Kidney (tissue), 14 donors: ENCODE data around the gene SEC63. TPM values are rescaled to one million over a fixed set of nuclear protein-coding genes. Genes with fewer than 3 reads are reported as not detected.
"Not testable (repeated sequence)": the region's sequence is repeated elsewhere in the genome, so short reads cannot be mapped to it uniquely, and the experiment has no call there.

Source experiments
- DNase-seq, 5 donors: peaks; one replicate each; pipeline ENCODE4 v3.0.0-alpha.2; 2013 to 2020
- FAIRE-seq: peaks from 2 replicates; lab custom pipeline; 2012; peaks lifted over from hg19 to GRCh38; lab: Jason Lieb, UNC
- H3K27ac ChIP-seq, 2 donors: one replicate each; pipeline ENCODE4 v1.7.0; 2013; ENCODE audit warnings: low read depth in 2 of 2, low read length in 2 of 2, inconsistent platforms in 1 of 2
- H3K27me3 ChIP-seq: one replicate; pipeline ENCODE4 v1.7.1; 2013; ENCODE audit warnings: low read length, inconsistent platforms; ENCODE audit not compliant: control insufficient read depth, insufficient read depth
- H3K36me3 ChIP-seq, 3 donors: one replicate each; pipeline versions ENCODE4 v1.7.0 to v1.7.1; 2013; ENCODE audit warnings: low read length in 3 of 3, control low read depth in 1 of 3, inconsistent platforms in 1 of 3; ENCODE audit not compliant: insufficient read depth in 3 of 3, control insufficient read depth in 2 of 3
- H3K4me1 ChIP-seq, 3 donors: one replicate each; pipeline versions ENCODE4 v1.7.0 to v1.7.1; 2013; ENCODE audit warnings: low read length in 3 of 3, inconsistent platforms in 1 of 3, low read depth in 1 of 3; ENCODE audit not compliant: control insufficient read depth in 2 of 3, insufficient read depth in 2 of 3
- H3K4me3 ChIP-seq, 3 donors: one replicate each; pipeline versions ENCODE4 v1.7.0 to v1.8.1; 2013; ENCODE audit warnings: low read length in 3 of 3, control low read depth in 1 of 3, inconsistent platforms in 1 of 3
- H3K9ac ChIP-seq, 3 donors: one replicate each; pipeline versions ENCODE4 v1.7.0 to v1.7.1; 2013; ENCODE audit warnings: low read length in 3 of 3, control low read depth in 1 of 3, inconsistent platforms in 1 of 3
- H3K9me3 ChIP-seq, 3 donors: one replicate each; pipeline versions ENCODE4 v1.7.0 to v1.7.1; 2013; ENCODE audit warnings: low read length in 3 of 3, control low read depth in 1 of 3, inconsistent platforms in 1 of 3; ENCODE audit not compliant: control insufficient read depth in 2 of 3, insufficient read depth in 1 of 3
- CTCF ChIP-seq: IDR thresholded peaks from 3 replicates; pipeline ENCODE4 v1.5.1; 2012; ENCODE audit warnings: mild to moderate bottlenecking, moderate library complexity, borderline replicate concordance; ENCODE audit not compliant: insufficient read depth; ENCODE audit errors: extremely low read depth
- intact Hi-C: fragments of 100-400 bp; cut with DNase I; formaldehyde crosslinking; loops from one replicate; pipeline ENCODE4 v1.11.1; 2022
- polyA plus RNA-seq: library from polyadenylated mRNA; stranded (reverse); fragments of 350-450 nt; fragmentation: Illumina TruSeq; extraction: RNeasy Lipid Tissue Mini Kit (QIAGEN cat#74804); gene quantifications from one replicate; pipeline ENCODE4 v1.2.3, GENCODE V29; 2014; ENCODE audit warnings: low read depth, low replicate concordance; ENCODE audit not compliant: insufficient read depth
- total RNA-seq: library from RNA; stranded (reverse); fragmentation: NEBNext Ultra II Directional; extraction: Animal tissue kit (Norgen Biotek cat#: 25700); gene quantifications from one replicate; pipeline ENCODE4 v1.2.1, GENCODE V29; 2021
- donor health status: control.
- donor health status: control.
- donor health status: control.
- donor health status: control.
- donor health status: control.
- donor health status: DM: yes; HTN: yes; CAD: no.
- donor health status: Normal renal cell carcinoma (clear cell type).

The SEC63 gene
- total and polyA plus RNA-seq, 2 donors from 2014 or later: 31.4 to 88.8 TPM

- no peak for TF ChIP-seq CTCF
- Histone ChIP-seq H3K4me1 (peaks cover 0 to 3% (median 0%) of the 10 kb centered on the region in 3 donors), H3K9me3 (peaks cover 0 to 6% (median 0%) of the 10 kb centered on the region in 3 donors), H3K4me3 (no peak overlapping the region), H3K27ac (no peak overlapping the region), H3K36me3 (no peaks in the 10 kb centered on the region), H3K9ac (no peak overlapping the region), H3K27me3 (no peaks in the 10 kb centered on the region)
- FAIRE-seq: no peak
- DNase-seq: no peak
- intact Hi-C loops: no loop called here
Observed at GRCh38 chr6:107936162-107936909, 21.7 kb downstream of the SEC63 start.

GRCh38 chr6:107934229-107934628, 23.8 kb downstream of the SEC63 start:
- H3K27ac ChIP-seq, DNase-seq, intact Hi-C loops, H3K9me3 ChIP-seq, H3K27me3 ChIP-seq, H3K4me1 ChIP-seq, H3K9ac ChIP-seq, H3K36me3 ChIP-seq, H3K4me3 ChIP-seq, FAIRE-seq: not testable (repeated sequence)

GRCh38 chr6:107932580-107932979, 25.4 kb downstream of the SEC63 start:
- FAIRE-seq (no peak), DNase-seq (no peak)
- TF ChIP-seq CTCF: no peak
- H3K36me3 ChIP-seq: no peaks in the 10 kb centered on the region
- H3K4me3 ChIP-seq: no peak overlapping the region
- H3K4me1 ChIP-seq: peaks cover 0 to 3% (median 0%) of the 10 kb centered on the region in 3 donors
- no peak overlapping the region for H3K27ac ChIP-seq
- H3K27me3 ChIP-seq: no peaks in the 10 kb centered on the region
- no peak overlapping the region for H3K9ac ChIP-seq
- peaks cover 0 to 6% (median 0%) of the 10 kb centered on the region in 3 donors for H3K9me3 ChIP-seq
- intact Hi-C loops: no loop called here

GRCh38 chr6:107931894-107932293, 26.1 kb downstream of the SEC63 start:
- Histone ChIP-seq H3K9me3 (peaks cover 0 to 6% (median 0%) of the 10 kb centered on the region in 3 donors), H3K9ac (no peak overlapping the region), H3K36me3 (no peaks in the 10 kb centered on the region), H3K4me1 (peaks cover 0 to 3% (median 0%) of the 10 kb centered on the region in 3 donors), H3K27me3 (no peaks in the 10 kb centered on the region), H3K27ac (no peak overlapping the region), H3K4me3 (no peak overlapping the region)
- no peak for DNase-seq
- intact Hi-C loops: no loop called here
- no peak for FAIRE-seq
- TF ChIP-seq CTCF: no peak
